Smooth muscle cell (in vitro differentiated cells): ENCODE measurements around the gene DUSP11. TPM values are rescaled to one million over a fixed set of nuclear protein-coding genes. Genes with fewer than 3 reads are reported as not detected.

Experiments
- DNase-seq: peaks from one replicate; lab custom pipeline; 2025; ENCODE audit not compliant: unreplicated experiment; lab: John Stamatoyannopoulos, UW
- H2AFZ ChIP-seq: fragments of 200-600 bp; sonication (generic); 2 replicates; pipeline ENCODE4 v1.6.0; 2016; ENCODE audit warnings: antibody characterized with exemption, low read depth, mild to moderate bottlenecking
- H3F3A ChIP-seq: fragments of 200-600 bp; sonication (generic); 2 replicates; pipeline ENCODE4 v1.6.0; 2017; ENCODE audit warnings: antibody characterized with exemption, low read depth
- H3K27ac ChIP-seq: fragments of 200-600 bp; sonication (generic); 2 replicates; pipeline ENCODE4 v1.5.1; 2016; ENCODE audit warnings: low read depth, mild to moderate bottlenecking
- H3K27me3 ChIP-seq: fragments of 200-600 bp; sonication (generic); 2 replicates; pipeline ENCODE4 v1.6.1; 2016; ENCODE audit warnings: low read depth, mild to moderate bottlenecking
- H3K36me3 ChIP-seq: fragments of 200-600 bp; sonication (generic); 2 replicates; pipeline ENCODE4 v1.5.1; 2016; ENCODE audit warnings: low read depth
- H3K4me1 ChIP-seq: fragments of 200-600 bp; sonication (generic); 2 replicates; pipeline ENCODE4 v1.5.1; 2016; ENCODE audit warnings: low read depth
- H3K4me2 ChIP-seq: fragments of 200-600 bp; sonication (generic); 2 replicates; pipeline ENCODE4 v1.6.0; 2016; ENCODE audit warnings: mild to moderate bottlenecking
- H3K4me3 ChIP-seq: fragments of 200-600 bp; sonication (generic); 2 replicates; pipeline ENCODE4 v1.5.1; 2016; ENCODE audit warnings: mild to moderate bottlenecking
- H3K79me2 ChIP-seq: fragments of 200-600 bp; sonication (generic); 2 replicates; pipeline ENCODE4 v1.6.0; 2016; ENCODE audit warnings: low read depth, mild to moderate bottlenecking
- H3K9ac ChIP-seq: fragments of 200-600 bp; sonication (generic); 2 replicates; pipeline ENCODE4 v1.6.0; 2016; ENCODE audit warnings: low read depth
- H3K9me3 ChIP-seq: fragments of 200-600 bp; sonication (generic); replicated peaks from 2 replicates; pipeline ENCODE4 v1.5.1; 2016; ENCODE audit warnings: low read depth
- H4K20me1 ChIP-seq: fragments of 200-600 bp; sonication (generic); 2 replicates; pipeline ENCODE4 v1.6.0; 2016; ENCODE audit warnings: low read depth
- WGBS: methylation state at CpG from one replicate; pipeline ENCODE4 v1.1.7; 2016; ENCODE audit warnings: low lambda C conversion rate; 5-methylcytosine and 5-hydroxymethylcytosine counted together
- polyA plus RNA-seq: library from polyadenylated mRNA; unstranded; fragments of >200 nt; fragmentation: Nextera tagmentation; extraction: Ambion mirVana; gene quantifications from 2 replicates; pipeline ENCODE4 v1.2.1, GENCODE V29; 2016
- total RNA-seq: library from RNA; depleted of rRNA; stranded (reverse); fragments of >200 nt; gene quantifications from 2 replicates; pipeline ENCODE4 v1.2.3, GENCODE V29; 2014
- TF ChIP-seq, protein P1 (sequence below): fragments of 200-600 bp; sonication (generic); IDR thresholded peaks from 2 replicates; pipeline ENCODE4 v1.5.1; 2017; ENCODE audit warnings: borderline replicate concordance, mild to moderate bottlenecking, antibody characterized with exemption; ENCODE audit not compliant: insufficient read depth, poor library complexity, severe bottlenecking

DUSP11 gene
- total and polyA plus RNA-seq, 2 experiments from 2014 or later = 43.7 to 70.3 TPM

- no peak overlapping the region for H3K27ac ChIP-seq
- no peak for DNase-seq
- H3K27me3 ChIP-seq = peaks cover 13% of the 10 kb centered on the region
- no peak overlapping the region for H2AFZ ChIP-seq
- no peaks in the 10 kb centered on the region for H3K36me3 ChIP-seq
- peaks cover 1% of the 10 kb centered on the region for H3F3A ChIP-seq
- TF ChIP-seq, protein P1, sequence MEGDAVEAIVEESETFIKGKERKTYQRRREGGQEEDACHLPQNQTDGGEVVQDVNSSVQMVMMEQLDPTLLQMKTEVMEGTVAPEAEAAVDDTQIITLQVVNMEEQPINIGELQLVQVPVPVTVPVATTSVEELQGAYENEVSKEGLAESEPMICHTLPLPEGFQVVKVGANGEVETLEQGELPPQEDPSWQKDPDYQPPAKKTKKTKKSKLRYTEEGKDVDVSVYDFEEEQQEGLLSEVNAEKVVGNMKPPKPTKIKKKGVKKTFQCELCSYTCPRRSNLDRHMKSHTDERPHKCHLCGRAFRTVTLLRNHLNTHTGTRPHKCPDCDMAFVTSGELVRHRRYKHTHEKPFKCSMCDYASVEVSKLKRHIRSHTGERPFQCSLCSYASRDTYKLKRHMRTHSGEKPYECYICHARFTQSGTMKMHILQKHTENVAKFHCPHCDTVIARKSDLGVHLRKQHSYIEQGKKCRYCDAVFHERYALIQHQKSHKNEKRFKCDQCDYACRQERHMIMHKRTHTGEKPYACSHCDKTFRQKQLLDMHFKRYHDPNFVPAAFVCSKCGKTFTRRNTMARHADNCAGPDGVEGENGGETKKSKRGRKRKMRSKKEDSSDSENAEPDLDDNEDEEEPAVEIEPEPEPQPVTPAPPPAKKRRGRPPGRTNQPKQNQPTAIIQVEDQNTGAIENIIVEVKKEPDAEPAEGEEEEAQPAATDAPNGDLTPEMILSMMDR = peak; percentile 78
- H3K4me1 ChIP-seq = peaks cover 2% of the 10 kb centered on the region
- H3K4me3 ChIP-seq = no peak overlapping the region
- no peak overlapping the region for H3K4me2 ChIP-seq
- no peaks in the 10 kb centered on the region for H4K20me1 ChIP-seq
- no peaks in the 10 kb centered on the region for H3K9me3 ChIP-seq
- H3K9ac ChIP-seq = no peak overlapping the region
- 25% methylated on average over 3 of the region's 3 CpGs for WGBS
- H3K79me2 ChIP-seq = no peaks in the 10 kb centered on the region
Observed at GRCh38 chr2:73823916-73824523, 44.1 kb upstream of the DUSP11 start.

DNA sequence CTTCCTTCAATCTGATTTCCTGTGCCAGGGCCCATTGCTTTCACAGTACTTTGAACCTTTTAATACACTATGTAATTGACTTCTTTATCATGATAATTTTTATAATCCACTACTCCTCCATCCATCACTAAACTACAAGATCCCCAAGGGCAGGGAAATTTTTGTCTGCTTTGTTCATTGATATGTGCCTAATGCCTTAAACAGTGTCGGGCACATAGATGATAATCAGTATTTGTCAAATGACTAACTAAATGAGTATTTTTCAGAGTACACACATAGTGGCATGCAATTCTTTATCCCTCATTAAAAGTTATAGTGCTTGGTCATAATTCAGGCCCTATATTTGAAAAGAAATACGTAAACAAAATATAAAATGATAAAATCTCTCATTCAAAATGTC is 43.5 kb upstream of the DUSP11 start:
- Histone ChIP-seq H3F3A (no peaks in the 10 kb centered on the region), H3K4me2 (no peak overlapping the region), H3K4me3 (no peak overlapping the region), H4K20me1 (no peaks in the 10 kb centered on the region), H3K79me2 (no peaks in the 10 kb centered on the region), H3K27me3 (peaks cover 15% of the 10 kb centered on the region), H2AFZ (no peak overlapping the region), H3K36me3 (no peaks in the 10 kb centered on the region), H3K27ac (no peak overlapping the region), H3K9ac (no peak overlapping the region), H3K4me1 (peaks cover 1% of the 10 kb centered on the region), H3K9me3 (no peaks in the 10 kb centered on the region)
- TF ChIP-seq, protein P1 = no peak
- 37% methylated on average over 2 of the region's 2 CpGs for WGBS
- no peak for DNase-seq

GRCh38 chr2:73822991-73823390 is 43.1 kb upstream of the DUSP11 start:
- 72% methylated on average over 2 of the region's 2 CpGs for WGBS

More at GRCh38 chr2:73822991-73823390, 43.1 kb upstream of the DUSP11 start:
- Histone ChIP-seq H3K36me3 (no peaks in the 10 kb centered on the region), H3K27me3 (peaks cover 15% of the 10 kb centered on the region), H3K4me2 (no peak overlapping the region), H3K4me3 (no peak overlapping the region), H3F3A (no peaks in the 10 kb centered on the region), H3K79me2 (no peaks in the 10 kb centered on the region), H3K4me1 (no peaks in the 10 kb centered on the region), H3K9ac (no peak overlapping the region), H2AFZ (no peak overlapping the region), H4K20me1 (no peaks in the 10 kb centered on the region), H3K27ac (no peak overlapping the region), H3K9me3 (no peaks in the 10 kb centered on the region)
- TF ChIP-seq, protein P1 = no peak
- no peak for DNase-seq
